ENCODE results near the gene CACNA1S. TPM values are rescaled to one million over a fixed set of nuclear protein-coding genes. Genes with fewer than 3 reads are reported as not detected.

Gene CACNA1S
- total and polyA plus RNA-seq, 2 of the 8 experiments (the other 6 are each of a cell fraction or from before 2014, with no cell fraction given), result 0.06 TPM; not detected in 1

DNA sequence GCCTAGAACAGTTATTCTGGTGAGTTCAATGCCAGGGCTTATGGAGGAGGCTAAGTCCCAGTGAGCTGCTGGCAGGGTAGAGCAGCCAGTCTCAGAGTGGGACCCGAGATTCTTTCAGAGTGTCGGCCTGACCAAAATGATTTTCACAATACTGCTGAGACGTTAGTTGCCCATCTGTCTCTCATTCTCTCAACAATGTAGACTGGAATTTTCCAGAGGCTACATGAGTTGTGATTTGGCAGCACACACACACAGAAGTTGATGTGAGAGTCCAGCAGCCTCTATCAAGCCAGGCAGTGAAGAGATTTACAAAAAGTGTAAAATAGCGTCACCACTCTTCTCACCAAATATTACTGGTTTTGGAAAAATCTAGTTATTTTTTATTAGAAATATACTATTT is 21.7 kb downstream of the CACNA1S start:
- Histone ChIP-seq H2BK5ac (ENCODE audit: low read depth, low read length) (no peak overlapping the region), H3K9ac (replicated peaks in 1 of 4; ENCODE audit: extremely low read depth in 1 of 4, low read depth in 3 of 4, low read length in 3 of 4) (no peak overlapping the region), H2BK15ac (ENCODE audit: low read length) (no peak overlapping the region), H2AFZ (ENCODE audit: low read length) (no peak overlapping the region), H2AK5ac (ENCODE audit: low read depth, low read length) (no peak overlapping the region; the same call in 1 of the 2 replicates), H3K27ac (ENCODE audit: low read depth, low read length) (no peak overlapping the region), H4K20me1 (replicated peaks in 1 of 2; ENCODE audit: control insufficient read depth in 1 of 2, insufficient read depth in 2 of 2, low read length in 2 of 2) (no peaks in the 10 kb centered on the region), H3K4ac (replicated peaks; ENCODE audit: insufficient read length, low read depth, low read length) (no peak overlapping the region), H3K23me2 (ENCODE audit: low read depth, low read length) (no peaks in the 10 kb centered on the region), H3K56ac (replicated peaks; ENCODE audit: insufficient read length, low read depth, low read length) (no peak overlapping the region), H2BK120ac (replicated peaks; ENCODE audit: low read depth, low read length) (no peak overlapping the region), H3K18ac (ENCODE audit: extremely low read depth, low read length) (no peak overlapping the region; the same call in 1 of the 2 replicates), H3K9me3 (ENCODE audit: insufficient read depth in 2 of 2, low read depth in 1 of 2, low read length in 1 of 2) (no peaks in the 10 kb centered on the region), H4K5ac (ENCODE audit: insufficient read length, low read depth, low read length) (no peak overlapping the region), H3K36me3 (ENCODE audit: control insufficient read depth in 2 of 4, insufficient read depth in 4 of 4, low read length in 3 of 4) (no peaks in the 10 kb centered on the region), H2BK12ac (ENCODE audit: low read depth, low read length) (no peak overlapping the region), H4K8ac (ENCODE audit: extremely low read depth, insufficient read depth, low read length) (no peak overlapping the region), H3K79me2 (ENCODE audit: control insufficient read depth in 1 of 2, insufficient read depth in 2 of 2, low read length in 2 of 2) (no peaks in the 10 kb centered on the region), H3K23ac (ENCODE audit: insufficient read length) (no peak overlapping the region), H3K79me1 (ENCODE audit: low read depth, low read length) (no peaks in the 10 kb centered on the region), H3K14ac (ENCODE audit: insufficient read length) (no peak overlapping the region), H3K27me3 (replicated peaks in 1 of 4; ENCODE audit: control insufficient read depth in 3 of 4, extremely low read depth in 1 of 4, insufficient read depth in 3 of 4, low read length in 3 of 4) (no peaks in the 10 kb centered on the region), H3K4me1 (replicated peaks in 1 of 4; ENCODE audit: control insufficient read depth in 3 of 4, insufficient read depth in 4 of 4, low read length in 3 of 4) (no peaks in the 10 kb centered on the region), H3K4me2 (ENCODE audit: insufficient read depth in 1 of 2, low read depth in 2 of 2, low read length in 2 of 2) (no peak overlapping the region), H3K4me3 (ENCODE audit: extremely low read depth in 1 of 4, insufficient read depth in 2 of 4, low read depth in 3 of 4, low read length in 4 of 4) (no peak overlapping the region), H4K91ac (replicated peaks; ENCODE audit: insufficient read length, low read length) (no peak overlapping the region), H2BK20ac (ENCODE audit: low read length) (no peak overlapping the region)
- CTCF ChIA-PET (ENCODE audit: partially characterized antibody), result interaction anchor here (0.7 to 3.6 kb wide), 10 partner anchors 10 to 194 kb away, joined by 3 to 29 read pairs (median 4); no protein-coding TSS in a partner anchor
- DNase-seq (ENCODE audit: low read depth in 1 of 2, low spot score in 2 of 2) (no peak), FAIRE-seq (no peak)
- 88% methylated on average over 4 of the region's 4 CpGs; no CpG with 5 or more reads in 1 of the 2 experiments for WGBS, 2 experiments (ENCODE audit: extremely low coverage in 1 of 2, insufficient coverage in 1 of 2, insufficient read length in 1 of 2, insufficient replicate concordance in 2 of 2, low coverage in 1 of 2, low lambda C conversion rate in 2 of 2, missing lambda C conversion rate in 1 of 2)
- POLR2A ChIA-PET (ENCODE audit: partially characterized antibody), result no interaction called here
- no peak for TF ChIP-seq RFX5 (IDR thresholded peaks at IDR 0.05; ENCODE audit: borderline replicate concordance, low read depth, low read length)
- TF ChIP-seq CBX8 (IDR thresholded peaks at IDR 0.05; ENCODE audit: borderline replicate concordance, low read depth, low read length), result no peak
- TF ChIP-seq RXRA (IDR thresholded peaks at IDR 0.05; ENCODE audit: insufficient read depth, low read depth, low read length), result no peak
- TF ChIP-seq SIX5 (IDR thresholded peaks at IDR 0.05; ENCODE audit: low read depth, low read length), result no peak
- TF ChIP-seq POLR2AphosphoS5 (IDR thresholded peaks at IDR 0.05; ENCODE audit: low read depth, low read length), result no peak
- no peak for TF ChIP-seq PHF8 (conservative IDR thresholded peaks at IDR 0.05; ENCODE audit: low read depth, low read length)
- TF ChIP-seq JUND (IDR thresholded peaks at IDR 0.05; ENCODE audit: low read length), result no peak
- no peak for TF ChIP-seq HDAC6 (IDR thresholded peaks at IDR 0.05; ENCODE audit: low read depth, low read length)
- TF ChIP-seq, protein P1, sequence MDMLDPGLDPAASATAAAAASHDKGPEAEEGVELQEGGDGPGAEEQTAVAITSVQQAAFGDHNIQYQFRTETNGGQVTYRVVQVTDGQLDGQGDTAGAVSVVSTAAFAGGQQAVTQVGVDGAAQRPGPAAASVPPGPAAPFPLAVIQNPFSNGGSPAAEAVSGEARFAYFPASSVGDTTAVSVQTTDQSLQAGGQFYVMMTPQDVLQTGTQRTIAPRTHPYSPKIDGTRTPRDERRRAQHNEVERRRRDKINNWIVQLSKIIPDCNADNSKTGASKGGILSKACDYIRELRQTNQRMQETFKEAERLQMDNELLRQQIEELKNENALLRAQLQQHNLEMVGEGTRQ (IDR thresholded peaks at IDR 0.05; ENCODE audit: low read length), result no peak
- TF ChIP-seq, protein P2, sequence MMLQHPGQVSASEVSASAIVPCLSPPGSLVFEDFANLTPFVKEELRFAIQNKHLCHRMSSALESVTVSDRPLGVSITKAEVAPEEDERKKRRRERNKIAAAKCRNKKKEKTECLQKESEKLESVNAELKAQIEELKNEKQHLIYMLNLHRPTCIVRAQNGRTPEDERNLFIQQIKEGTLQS (IDR thresholded peaks at IDR 0.05; ENCODE audit: insufficient read depth, low read depth, low read length), result no peak
- TF ChIP-seq POLR2A (IDR thresholded peaks at IDR 0.05; ENCODE audit: control extremely low read depth in 1 of 2, low read depth in 2 of 2, low read length in 2 of 2), result no peak
- TF ChIP-seq TEAD4 (IDR thresholded peaks at IDR 0.05; ENCODE audit: low read depth, low read length), result no peak

Measured in H1 (cell line).